Type B pancreatic cell (in vitro differentiated cells): ENCODE measurements around the gene COLGALT1. TPM values are rescaled to one million over a fixed set of nuclear protein-coding genes. Genes with fewer than 3 reads are reported as not detected.
"Not testable (repeated sequence)": the region's sequence is repeated elsewhere in the genome, so short reads cannot be mapped to it uniquely, and the experiment has no call there.

Source experiments
- DNase-seq: peaks from one replicate; pipeline ENCODE4 v3.0.0; 2021; ENCODE audit warnings: mixed read lengths; ENCODE audit not compliant: unreplicated experiment; ENCODE audit errors: extremely low spot score
- H3K27ac Mint-ChIP-seq: 2 replicates; pipeline ENCODE4 v1.8.0; 2021; ENCODE audit warnings: mild to moderate bottlenecking, mixed read lengths
- H3K27me3 Mint-ChIP-seq: 2 replicates; pipeline ENCODE4 v1.8.0; 2021; ENCODE audit warnings: mixed read lengths
- H3K36me3 Mint-ChIP-seq: 2 replicates; pipeline ENCODE4 v1.8.0; 2021; ENCODE audit warnings: mixed read lengths
- H3K4me1 Mint-ChIP-seq: one replicate; pipeline ENCODE4 v1.8.0; 2021; ENCODE audit warnings: mixed read lengths; ENCODE audit not compliant: unreplicated experiment
- H3K4me3 Mint-ChIP-seq: 2 replicates; pipeline ENCODE4 v1.8.0; 2021; ENCODE audit warnings: mild to moderate bottlenecking, mixed read lengths
- H3K9me3 Mint-ChIP-seq: 2 replicates; pipeline ENCODE4 v1.8.0; 2021; ENCODE audit warnings: mixed read lengths
- CTCF ChIP-seq: fragments of 200-600 bp; sonication (generic); conservative IDR thresholded peaks from 2 replicates; pipeline ENCODE4 v1.5.0; 2021; ENCODE audit warnings: antibody characterized with exemption, mild to moderate bottlenecking
- total RNA-seq: library from RNA; stranded (reverse); gene quantifications from 2 replicates; pipeline ENCODE4 v1.2.1, GENCODE V29; 2021; ENCODE audit warnings: low replicate concordance

COLGALT1 gene
- total RNA-seq, 1 donor from 2014 or later: 73.7 TPM

- Mint-ChIP-seq H3K4me3 (no peak overlapping the region), H3K4me1 (no peaks in the 10 kb centered on the region), H3K9me3 (no peaks in the 10 kb centered on the region), H3K27ac (no peak overlapping the region), H3K27me3 (no peaks in the 10 kb centered on the region), H3K36me3 (peaks cover 8% of the 10 kb centered on the region)
- DNase-seq: no peak
- TF ChIP-seq CTCF: no peak
These were observed 25.2 kb downstream of the COLGALT1 start for GRCh38 chr19:17580470-17581144.

DNA sequence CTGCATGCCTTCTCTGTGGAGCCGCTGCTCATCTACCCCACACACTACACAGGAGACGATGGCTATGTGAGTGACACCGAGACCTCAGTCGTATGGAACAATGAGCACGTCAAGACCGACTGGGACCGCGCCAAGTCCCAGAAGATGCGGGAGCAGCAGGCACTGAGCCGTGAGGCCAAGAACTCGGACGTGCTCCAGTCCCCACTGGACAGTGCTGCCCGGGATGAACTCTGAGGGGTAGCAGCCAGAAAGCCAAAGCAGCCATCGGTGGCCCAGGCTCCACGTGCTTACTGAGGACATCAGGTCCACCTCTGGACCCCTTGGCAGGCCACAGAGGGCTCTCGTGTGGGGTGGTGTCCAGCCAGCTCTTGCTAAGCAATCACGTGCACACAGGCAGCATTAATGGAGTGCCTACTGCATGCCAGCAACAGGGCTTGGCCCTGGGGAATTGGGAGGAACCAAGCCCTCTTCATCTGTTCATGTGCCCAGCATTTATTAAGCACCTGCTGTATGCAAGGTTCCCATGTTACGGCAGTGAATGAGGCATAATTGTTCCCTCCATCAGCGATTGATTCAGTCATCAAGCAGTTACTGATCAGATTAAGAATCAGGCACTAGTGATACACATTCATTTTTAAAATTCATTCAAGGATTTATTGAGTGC lies 25.9 kb downstream of the COLGALT1 start:
- no peak for DNase-seq
- no peak for TF ChIP-seq CTCF
- Mint-ChIP-seq H3K27ac (no peak overlapping the region), H3K4me1 (no peaks in the 10 kb centered on the region), H3K36me3 (peaks cover 8% of the 10 kb centered on the region), H3K4me3 (no peak overlapping the region), H3K27me3 (no peaks in the 10 kb centered on the region), H3K9me3 (no peaks in the 10 kb centered on the region)

GRCh38 chr19:17582613-17583012 lies 27.2 kb downstream of the COLGALT1 start:
- Mint-ChIP-seq H3K9me3 (no peaks in the 10 kb centered on the region), H3K4me1 (no peaks in the 10 kb centered on the region), H3K27ac (no peak overlapping the region), H3K4me3 (no peak overlapping the region), H3K27me3 (no peaks in the 10 kb centered on the region), H3K36me3 (peaks cover 8% of the 10 kb centered on the region)
- TF ChIP-seq CTCF: no peak
- no peak for DNase-seq

GRCh38 chr19:17584132-17584531 lies 28.7 kb downstream of the COLGALT1 start:
- no peak overlapping the region for H3K27ac Mint-ChIP-seq
- no peak for DNase-seq
- H3K27me3 Mint-ChIP-seq: no peaks in the 10 kb centered on the region
- H3K4me1 Mint-ChIP-seq: no peaks in the 10 kb centered on the region
- TF ChIP-seq CTCF: no peak
- H3K4me3 Mint-ChIP-seq: no peak overlapping the region
- H3K36me3 Mint-ChIP-seq: peaks cover 8% of the 10 kb centered on the region
- no peaks in the 10 kb centered on the region for H3K9me3 Mint-ChIP-seq

GRCh38 chr19:17585395-17585794 lies 29.9 kb downstream of the COLGALT1 start:
- not testable (repeated sequence) for H3K4me3 Mint-ChIP-seq, H3K27me3 Mint-ChIP-seq, DNase-seq, H3K27ac Mint-ChIP-seq, H3K36me3 Mint-ChIP-seq, H3K4me1 Mint-ChIP-seq, H3K9me3 Mint-ChIP-seq

GRCh38 chr19:17590866-17591265 lies 35.4 kb downstream of the COLGALT1 start:
- H3K27me3 Mint-ChIP-seq: peaks cover 21% of the 10 kb centered on the region
- H3K4me3 Mint-ChIP-seq: no peak overlapping the region
- H3K27ac Mint-ChIP-seq: no peak overlapping the region
- no peaks in the 10 kb centered on the region for H3K36me3 Mint-ChIP-seq
- no peaks in the 10 kb centered on the region for H3K9me3 Mint-ChIP-seq
- DNase-seq: no peak
- no peaks in the 10 kb centered on the region for H3K4me1 Mint-ChIP-seq
- TF ChIP-seq CTCF: no peak

DNA sequence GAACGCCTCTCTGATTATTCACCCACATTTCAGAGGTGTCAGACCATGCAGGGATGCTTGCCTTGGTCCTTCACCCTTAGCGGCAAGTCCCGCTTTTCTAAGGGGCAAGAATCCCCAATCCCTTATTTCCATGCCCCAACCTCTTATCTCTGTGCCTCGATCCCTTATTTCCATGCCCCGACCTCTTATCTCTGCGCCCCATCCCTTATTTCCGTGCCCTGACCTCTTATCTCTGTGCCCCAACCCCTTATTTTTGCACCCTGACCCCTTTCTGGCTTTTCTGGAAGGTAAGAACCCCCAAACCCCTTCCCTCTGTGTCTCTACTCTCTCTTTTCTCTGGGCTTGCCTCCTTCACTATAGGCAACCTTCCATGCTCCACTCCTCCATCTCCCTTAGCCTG lies 38.8 kb downstream of the COLGALT1 start:
- not testable (repeated sequence) for H3K4me3 Mint-ChIP-seq, H3K27ac Mint-ChIP-seq, DNase-seq, H3K36me3 Mint-ChIP-seq, H3K9me3 Mint-ChIP-seq, H3K4me1 Mint-ChIP-seq
- peaks cover 21% of the 10 kb centered on the region for H3K27me3 Mint-ChIP-seq

DNA sequence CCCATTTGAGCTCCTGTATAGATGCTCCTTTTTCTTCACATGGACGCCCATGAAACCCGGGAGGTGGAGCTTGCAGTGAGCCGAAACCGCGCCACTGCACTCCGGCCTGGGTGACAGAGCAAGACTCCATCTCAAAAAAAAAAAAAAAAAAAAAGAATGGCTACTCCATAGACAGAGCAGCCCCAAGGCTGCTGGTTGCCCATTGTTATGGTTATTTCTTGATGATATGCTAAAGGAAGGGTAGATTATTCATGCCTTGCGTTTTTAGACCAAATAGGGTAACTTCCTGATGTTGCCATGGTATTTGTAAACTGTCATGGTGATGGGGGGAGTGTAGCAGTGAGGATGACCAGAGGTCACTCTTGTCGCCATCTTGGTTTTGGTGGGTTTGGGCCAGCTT lies 42.6 kb downstream of the COLGALT1 start:
- peaks cover 20% of the 10 kb centered on the region for H3K27me3 Mint-ChIP-seq
- H3K27ac Mint-ChIP-seq, H3K4me3 Mint-ChIP-seq, H3K36me3 Mint-ChIP-seq, H3K4me1 Mint-ChIP-seq, H3K9me3 Mint-ChIP-seq, DNase-seq: not testable (repeated sequence)
